HT-29 (cell line): ENCODE data around the gene ACLY. TPM values are rescaled to one million over a fixed set of nuclear protein-coding genes. Genes with fewer than 3 reads are reported as not detected.
"Not testable (repeated sequence)": the region's sequence is repeated elsewhere in the genome, so short reads cannot be mapped to it uniquely, and the experiment has no call there.

Experiments used
- DNase-seq: peaks from one replicate; pipeline ENCODE4 v3.0.0-alpha.2; 2015; ENCODE audit warnings: low spot score
- total RNA-seq: library from RNA; depleted of rRNA; stranded (reverse); fragments of >200 nt; shearing (Covaris generic); gene quantifications from 2 replicates; pipeline ENCODE4 v1.2.3, GENCODE V29; 2014

The ACLY gene
- total RNA-seq, 1 experiment from 2014 or later: 185 TPM

GRCh38 chr17:41939693-41940090 is 20.9 kb upstream of the ACLY start:
- no peak for DNase-seq

GRCh38 chr17:41939044-41939692 is 20.4 kb upstream of the ACLY start:
- DNase-seq: no peak

- no peak for DNase-seq
Measured at GRCh38 chr17:41937970-41938954, 19.5 kb upstream of the ACLY start.

GRCh38 chr17:41935641-41936040 is 16.9 kb upstream of the ACLY start:
- no peak for DNase-seq

- no peak for DNase-seq
Measured at GRCh38 chr17:41932816-41933389, 14.2 kb upstream of the ACLY start.

- DNase-seq: not testable (repeated sequence)
Measured at GRCh38 chr17:41931715-41932114, 13.0 kb upstream of the ACLY start.

- DNase-seq: not testable (repeated sequence)
Measured at GRCh38 chr17:41930833-41931156, 12.0 kb upstream of the ACLY start.

- DNase-seq: peak; percentile 97
Measured at GRCh38 chr17:41930009-41930832, 11.5 kb upstream of the ACLY start, which contains the start of gene ODAD4. TSS of gene ODAD4 (plus strand) at chr17:41930617. CDS start at chr17:41930724, 107 bp downstream.

- no peak for DNase-seq
Measured at GRCh38 chr17:41928693-41929251, 10.0 kb upstream of the ACLY start.

- DNase-seq: no peak
Measured at GRCh38 chr17:41925991-41926590, 7.3 kb upstream of the ACLY start.

- DNase-seq: no peak
Measured at GRCh38 chr17:41920580-41920955, 1.8 kb upstream of the ACLY start.

GRCh38 chr17:41919840-41920579 is 1.3 kb upstream of the ACLY start:
- no peak for DNase-seq

- DNase-seq: peak; percentile 91
Measured at GRCh38 chr17:41919165-41919817, 540 bp upstream of the ACLY start.

GRCh38 chr17:41917679-41918313 is 955 bp downstream of the ACLY start:
- peak; percentile 48 for DNase-seq

GRCh38 chr17:41917192-41917591 is 1.6 kb downstream of the ACLY start:
- DNase-seq: no peak

GRCh38 chr17:41915566-41915965 is 3.2 kb downstream of the ACLY start:
- DNase-seq: no peak

- no peak for DNase-seq
Measured at GRCh38 chr17:41915020-41915419, 3.7 kb downstream of the ACLY start.

- DNase-seq: no peak
Measured at GRCh38 chr17:41914358-41914766, 4.4 kb downstream of the ACLY start.

GRCh38 chr17:41913798-41914197 is 5.0 kb downstream of the ACLY start:
- no peak for DNase-seq
